Measurements from ENCODE around the gene KCNQ5.
"Not testable (repeated sequence)": the region's sequence is repeated elsewhere in the genome, so short reads cannot be mapped to it uniquely, and the experiment has no call there.

KCNQ5 gene

GRCh38 chr6:73233048-73233447 is 611.2 kb downstream of the KCNQ5 start:
- DNase-seq (ENCODE audit: low read depth), result no peak
- TF ChIP-seq CTCF (IDR thresholded peaks at IDR 0.05; ENCODE audit: control insufficient read depth, insufficient read depth, low read depth, low read length, missing control alignments), result no peak
- H3K4me3 ChIP-seq (ENCODE audit: control insufficient read depth, low read depth, low read length), result no peak overlapping the region

GRCh38 chr6:73233971-73234370 is 612.1 kb downstream of the KCNQ5 start:
- not testable (repeated sequence) for H3K4me3 ChIP-seq (ENCODE audit: control insufficient read depth, low read depth, low read length)

GRCh38 chr6:73234733-73235132 is 612.9 kb downstream of the KCNQ5 start:
- no peak for TF ChIP-seq CTCF (IDR thresholded peaks at IDR 0.05; ENCODE audit: control insufficient read depth, insufficient read depth, low read depth, low read length, missing control alignments)
- no peak overlapping the region for H3K4me3 ChIP-seq (ENCODE audit: control insufficient read depth, low read depth, low read length)
- DNase-seq (ENCODE audit: low read depth), result peak; percentile 46

More at GRCh38 chr6:73233971-73234370, 612.1 kb downstream of the KCNQ5 start:
- DNase-seq (ENCODE audit: low read depth), result not testable (repeated sequence)

- DNase-seq (ENCODE audit: low read depth), result peak; percentile 94
- no peak overlapping the region for H3K4me3 ChIP-seq (ENCODE audit: control insufficient read depth, low read depth, low read length)
- no peak for TF ChIP-seq CTCF (IDR thresholded peaks at IDR 0.05; ENCODE audit: control insufficient read depth, insufficient read depth, low read depth, low read length, missing control alignments)
Observed at GRCh38 chr6:73236144-73236750, 614.4 kb downstream of the KCNQ5 start.

GRCh38 chr6:73240730-73241129 is 618.9 kb downstream of the KCNQ5 start:
- no peak for TF ChIP-seq CTCF (IDR thresholded peaks at IDR 0.05; ENCODE audit: control insufficient read depth, insufficient read depth, low read depth, low read length, missing control alignments)
- no peak for DNase-seq (ENCODE audit: low read depth)
- no peak overlapping the region for H3K4me3 ChIP-seq (ENCODE audit: control insufficient read depth, low read depth, low read length)

- DNase-seq (ENCODE audit: low read depth), result no peak
- no peak overlapping the region for H3K4me3 ChIP-seq (ENCODE audit: control insufficient read depth, low read depth, low read length)
- no peak for TF ChIP-seq CTCF (IDR thresholded peaks at IDR 0.05; ENCODE audit: control insufficient read depth, insufficient read depth, low read depth, low read length, missing control alignments)
Observed at GRCh38 chr6:73242001-73242400, 620.1 kb downstream of the KCNQ5 start.
